ENCODE results near the gene BABAM1.
A peak's percentile ranks its signal among the peaks of the same experiment; 100 is the strongest.
"Not testable (repeated sequence)": the region's sequence is repeated elsewhere in the genome, so short reads cannot be mapped to it uniquely, and the experiment has no call there.

BABAM1 gene

DNA sequence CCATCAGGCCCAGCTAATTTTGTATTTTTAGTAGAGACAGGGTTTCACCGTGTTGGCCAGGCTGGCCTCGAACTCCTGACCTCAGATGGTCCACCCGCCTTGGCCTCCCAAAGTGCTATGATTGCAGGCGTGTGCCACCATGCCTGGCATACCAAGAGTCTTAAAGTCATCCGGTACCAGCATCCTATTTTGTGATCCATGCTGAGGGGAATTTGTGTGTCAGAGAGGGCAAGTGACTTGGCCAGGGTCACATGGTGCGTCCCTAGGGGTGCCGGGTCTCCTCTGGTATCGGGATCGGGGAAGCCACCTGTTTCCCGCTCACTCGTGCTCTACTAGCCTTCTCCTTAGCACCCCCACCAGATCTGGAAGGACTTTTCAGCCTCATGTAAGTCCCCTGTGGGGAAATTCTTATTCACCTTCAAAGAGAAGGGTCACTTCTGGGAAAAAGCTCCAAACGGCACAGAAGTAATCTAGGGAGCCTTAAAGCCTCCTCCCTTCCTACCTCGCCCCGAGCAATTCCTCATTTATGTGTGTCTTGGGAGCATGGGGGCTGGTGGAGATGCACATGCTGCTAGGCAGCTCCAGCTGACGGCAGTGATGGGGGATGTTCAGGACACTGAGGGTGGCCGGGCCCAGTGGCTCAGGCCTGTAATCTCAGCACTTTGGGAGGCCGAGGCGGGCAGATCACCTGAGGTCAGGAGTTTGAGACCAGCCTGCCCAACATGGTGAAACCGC is 8.4 kb downstream of the BABAM1 start:
- DNase-seq = no peak

DNA sequence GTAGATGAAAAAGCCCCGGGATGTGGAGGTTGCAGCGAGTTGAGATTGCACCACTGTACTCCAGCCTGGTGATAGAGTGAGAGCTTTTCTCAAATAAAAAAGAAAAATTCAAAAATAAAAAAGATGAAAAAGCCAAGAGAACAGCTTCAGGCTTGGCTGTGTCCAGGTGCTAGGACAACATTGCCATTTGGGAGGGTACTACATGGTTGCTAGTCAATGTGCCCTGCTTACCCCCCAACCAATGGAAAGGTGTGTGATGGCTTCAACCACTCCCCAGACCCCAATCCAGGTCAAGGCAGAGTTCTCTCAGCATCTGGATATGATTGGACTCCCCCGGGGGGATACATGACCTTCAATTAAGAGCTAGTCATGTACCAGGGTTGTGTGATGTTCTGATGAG is 12.2 kb downstream of the BABAM1 start:
- no peak for DNase-seq

- DNase-seq = peak in 1 of 2 donors; percentile 60
These were observed 14.4 kb downstream of the BABAM1 start, which contains the start of gene ANKLE1 for GRCh38 chr19:17281391-17282304. Gene ANKLE1, plus strand, starts transcription at chr19:17281901. Its CDS starts 20 bp downstream, at chr19:17281921.

DNA sequence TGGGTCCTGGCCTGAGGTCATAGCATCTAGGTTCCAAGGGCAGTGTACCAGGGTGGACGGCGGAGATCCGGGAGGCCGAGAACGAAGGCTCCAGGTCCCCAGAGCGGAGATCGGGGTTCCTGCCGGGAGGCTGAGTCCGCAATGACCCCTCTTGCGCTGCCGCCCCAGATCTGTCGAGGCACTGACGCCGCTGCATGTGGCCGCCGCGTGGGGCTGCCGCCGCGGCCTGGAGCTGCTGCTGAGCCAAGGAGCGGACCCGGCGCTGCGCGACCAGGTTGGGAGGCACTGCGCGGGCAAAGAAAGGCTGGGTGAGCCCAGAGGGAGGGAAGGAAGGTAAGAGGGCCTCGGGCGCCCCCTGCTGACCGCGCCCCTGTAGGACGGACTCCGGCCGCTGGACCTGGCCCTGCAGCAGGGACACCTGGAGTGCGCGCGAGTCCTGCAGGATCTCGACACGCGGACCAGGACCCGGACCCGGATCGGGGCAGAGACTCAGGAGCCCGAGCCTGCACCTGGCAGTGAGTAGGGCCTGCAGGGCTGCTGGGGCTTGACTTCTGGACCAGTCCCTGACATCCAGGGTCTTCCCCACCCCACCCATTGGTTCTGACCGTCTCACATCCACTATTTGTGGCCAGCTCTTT is 15.4 kb downstream of the BABAM1 start:
- DNase-seq = peak; percentile 79 to 80

GRCh38 chr19:17283504-17283996 is 16.3 kb downstream of the BABAM1 start:
- no peak for DNase-seq

GRCh38 chr19:17285415-17286135 is 18.3 kb downstream of the BABAM1 start:
- no peak for DNase-seq

DNA sequence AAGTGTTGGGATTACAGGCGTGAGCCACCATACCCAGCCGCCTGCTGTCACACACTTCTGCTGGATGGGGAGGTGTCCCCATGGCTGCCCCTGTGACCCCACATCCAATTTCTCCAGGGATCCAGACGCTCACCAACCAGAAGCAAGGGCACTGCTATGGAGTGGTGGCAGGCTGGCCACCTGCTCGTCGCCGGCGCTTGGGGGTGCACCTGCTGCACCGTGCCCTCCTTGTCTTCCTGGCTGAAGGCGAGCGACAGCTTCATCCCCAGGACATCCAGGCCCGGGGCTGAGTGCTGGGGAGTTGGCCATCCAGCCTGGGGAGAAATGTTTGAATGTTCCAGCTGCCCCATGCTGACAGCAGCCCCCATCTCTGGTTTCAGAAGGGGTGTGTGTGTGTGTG is 19.0 kb downstream of the BABAM1 start:
- no peak for DNase-seq

DNA sequence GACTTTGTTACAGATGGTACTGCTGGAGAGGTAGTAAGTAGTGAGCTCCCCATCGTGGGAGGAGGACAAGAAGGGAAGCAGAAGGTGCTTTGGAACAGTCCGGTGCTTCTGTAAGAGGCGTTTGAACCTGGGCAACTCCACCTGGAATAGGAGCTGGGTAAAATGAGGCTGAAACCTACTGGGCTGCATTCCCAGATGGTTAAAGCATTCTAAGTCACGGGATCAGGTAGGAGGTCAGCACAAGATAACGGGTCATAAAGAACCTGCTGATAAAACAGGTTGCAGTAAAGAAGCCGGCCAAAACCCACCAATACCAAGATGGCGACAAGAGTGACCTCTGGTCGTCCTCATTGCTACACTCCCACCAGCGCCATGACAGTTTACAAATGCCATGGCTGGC is 19.5 kb downstream of the BABAM1 start:
- DNase-seq = no peak

GRCh38 chr19:17289489-17289888 is 22.2 kb downstream of the BABAM1 start:
- DNase-seq = peak; percentile 33 to 58

DNA sequence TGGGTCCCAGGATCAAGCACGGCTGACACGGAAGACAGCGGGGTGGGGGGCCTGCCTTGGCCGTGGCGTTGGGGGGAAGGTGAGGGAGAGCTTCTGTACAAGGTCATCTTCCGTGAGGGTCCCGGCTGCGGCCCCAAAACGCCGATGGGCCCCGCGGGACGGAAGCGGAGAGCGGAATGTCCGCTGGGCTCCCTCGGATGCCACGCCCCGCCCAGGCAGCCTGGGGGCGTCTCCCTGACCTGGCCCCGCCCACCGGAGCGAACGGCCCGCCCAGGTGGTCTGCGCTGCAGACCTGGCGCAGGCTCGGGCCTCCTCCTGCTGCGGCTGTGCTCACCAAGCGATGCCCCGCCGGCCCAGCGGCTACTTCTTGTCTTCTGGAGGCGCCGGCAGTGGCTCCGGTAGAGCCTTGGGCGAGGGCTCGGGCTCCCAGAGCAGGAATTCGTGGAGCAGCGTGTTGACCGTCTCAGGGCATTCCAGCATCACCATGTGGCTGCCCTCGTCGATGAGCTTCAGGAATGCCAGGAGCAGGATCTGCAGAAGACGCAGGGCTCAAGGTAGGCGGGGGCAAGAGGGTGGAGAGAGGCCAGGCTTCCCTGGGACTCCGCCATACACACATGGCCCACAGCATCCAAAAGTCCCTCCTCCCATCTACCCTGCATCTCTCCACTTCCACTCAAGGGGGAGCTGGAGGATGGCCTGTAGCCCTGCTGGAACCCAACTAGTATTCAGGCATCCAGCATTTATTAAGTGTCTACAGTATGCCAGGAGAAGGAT is 25.2 kb downstream of the BABAM1 start:
- peak; percentile 82 to 85 for DNase-seq

DNA sequence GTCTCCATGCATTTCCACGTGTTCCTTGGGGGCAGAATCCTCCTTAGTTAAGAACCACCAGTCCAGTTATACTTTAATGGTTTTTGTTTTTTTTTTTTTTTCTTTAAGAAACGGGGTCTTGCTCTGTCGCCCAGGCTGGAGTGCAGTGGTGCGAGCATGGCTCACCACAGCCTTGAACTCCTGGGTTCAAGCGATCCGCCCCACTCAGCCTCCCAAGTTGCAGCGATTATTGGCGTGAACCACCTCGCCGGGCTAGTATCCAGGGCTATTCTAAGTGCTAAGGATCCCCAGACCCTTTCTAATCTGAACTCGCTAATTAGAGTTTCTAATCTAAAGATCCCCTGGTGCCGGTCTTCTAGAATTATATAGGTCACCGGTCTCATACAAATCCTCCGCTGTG is 26.4 kb downstream of the BABAM1 start:
- DNase-seq = no peak

- DNase-seq = peak; percentile 38 to 59
These were observed 27.0 kb downstream of the BABAM1 start for GRCh38 chr19:17294051-17294891.

DNA sequence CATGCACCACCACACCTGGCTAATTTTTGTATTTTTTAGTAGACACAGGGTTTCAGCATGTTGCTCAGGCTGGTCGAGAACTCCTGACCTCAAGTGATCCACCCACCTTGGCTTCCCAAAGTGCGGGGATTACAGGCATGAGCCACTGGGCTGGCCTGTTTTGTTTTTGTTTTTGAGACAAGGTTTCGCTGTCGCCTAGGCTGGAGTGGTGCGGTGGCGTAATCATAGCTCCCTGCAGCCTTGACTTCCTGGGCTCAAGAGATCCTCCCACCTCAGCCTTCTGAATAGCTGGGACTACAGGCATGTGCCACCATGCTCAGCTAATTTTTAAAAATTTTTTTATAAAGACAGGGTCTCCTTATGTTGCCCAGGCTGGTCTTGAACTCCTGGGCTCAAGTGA is 28.3 kb downstream of the BABAM1 start:
- DNase-seq = not testable (repeated sequence)

DNA sequence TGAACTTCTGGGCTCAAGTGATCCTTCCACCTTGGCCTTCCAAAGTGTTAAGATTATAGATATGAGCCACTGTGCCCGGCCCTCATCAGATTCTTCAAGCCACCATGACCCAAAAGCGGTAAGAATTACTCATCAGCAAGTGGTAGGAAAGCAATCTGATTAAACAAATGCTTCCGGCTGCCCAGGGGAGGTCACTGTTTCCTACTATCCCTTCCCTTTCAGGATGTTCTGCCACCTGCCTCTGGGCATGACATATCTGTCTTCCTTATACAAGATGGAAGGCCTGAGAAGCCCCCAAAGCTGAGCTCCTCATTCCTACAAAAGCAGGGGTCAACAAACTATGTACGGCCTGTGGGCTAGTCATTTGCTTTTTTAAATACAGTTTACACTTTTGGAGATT is 29.0 kb downstream of the BABAM1 start:
- no peak for DNase-seq

GRCh38 chr19:17296976-17297375 is 29.7 kb downstream of the BABAM1 start:
- no peak for DNase-seq

- no peak for DNase-seq
These were observed 33.9 kb downstream of the BABAM1 start for GRCh38 chr19:17300992-17301619.

- DNase-seq = peak; percentile 39 to 45
These were observed 35.3 kb downstream of the BABAM1 start for GRCh38 chr19:17302391-17303166.

DNA sequence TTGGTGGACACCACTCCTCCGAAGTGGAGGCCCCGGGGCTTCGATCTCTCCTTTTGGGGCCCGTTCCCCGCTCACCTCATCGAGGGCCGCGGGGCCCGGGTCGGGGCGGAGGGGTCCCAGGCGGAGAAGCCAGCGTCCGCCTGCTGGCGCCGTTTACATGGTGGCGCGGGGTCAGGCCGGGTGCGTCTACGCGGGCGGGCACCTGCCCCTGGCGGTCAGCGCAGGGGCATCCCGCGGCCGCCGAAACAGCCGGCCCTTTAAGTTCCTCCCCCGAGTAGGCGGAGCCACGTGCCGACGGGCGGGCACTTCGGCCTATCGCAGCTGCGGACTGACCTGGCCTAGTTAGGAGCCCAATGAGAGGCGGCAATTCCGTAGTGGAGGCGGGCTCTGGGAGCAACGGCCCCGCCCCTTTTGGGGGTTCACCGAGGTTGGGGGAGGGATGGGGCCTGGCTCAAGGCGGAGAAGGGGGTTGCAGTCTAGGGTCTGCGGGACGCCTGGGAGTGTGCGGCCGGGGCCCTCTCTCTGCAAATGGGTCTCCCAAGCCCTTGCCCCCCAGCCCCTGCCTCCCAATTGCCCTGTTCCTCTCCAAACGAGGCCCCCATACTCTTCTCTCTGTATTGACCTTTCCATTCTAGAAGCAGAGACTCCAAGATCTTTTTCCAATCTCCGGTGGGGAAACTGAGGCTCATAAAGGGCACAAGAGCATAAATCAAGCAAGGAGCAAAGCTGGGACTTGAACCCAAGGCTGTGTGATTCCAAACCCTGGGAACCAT is 36.1 kb downstream of the BABAM1 start, which contains the start of gene ABHD8:
TSS of gene ABHD8 (minus strand) at position 259 of the 773 bp plus-strand sequence. CDS start 1,809 bp downstream, outside the sequence.
- peak; percentile 95 for DNase-seq

GRCh38 chr19:17303940-17304267 is 36.7 kb downstream of the BABAM1 start:
- DNase-seq = no peak

Measured in CD4-positive, alpha-beta T cell treated with Interleukin-1 beta for 1 hour (primary cell).